Activated CD4-positive, alpha-beta T cell treated with anti-CD3 and anti-CD28 coated beads for 48 hours (primary cell): ENCODE data around the gene HGFAC.

Experiments
- DNase-seq: peaks from one replicate; pipeline ENCODE4 v3.0.0-alpha.2; 2020

Gene HGFAC

GRCh38 chr4:3411676-3412075 is 30.1 kb upstream of the HGFAC start:
- no peak for DNase-seq

GRCh38 chr4:3412257-3413020 is 29.3 kb upstream of the HGFAC start:
- DNase-seq: no peak

GRCh38 chr4:3413217-3413671 is 28.5 kb upstream of the HGFAC start:
- DNase-seq: no peak

- no peak for DNase-seq
These were observed 27.9 kb upstream of the HGFAC start for GRCh38 chr4:3413675-3414420.

GRCh38 chr4:3414421-3415279 is 27.1 kb upstream of the HGFAC start:
- no peak for DNase-seq

GRCh38 chr4:3415471-3416141 is 26.2 kb upstream of the HGFAC start:
- DNase-seq: no peak

- no peak for DNase-seq
These were observed 25.5 kb upstream of the HGFAC start for GRCh38 chr4:3416270-3416669.

- DNase-seq: no peak
These were observed 24.9 kb upstream of the HGFAC start for GRCh38 chr4:3416821-3417221.

GRCh38 chr4:3417448-3417847 is 24.3 kb upstream of the HGFAC start:
- DNase-seq: no peak

- DNase-seq: no peak
These were observed 23.6 kb upstream of the HGFAC start for GRCh38 chr4:3418029-3418762.

- no peak for DNase-seq
These were observed 21.7 kb upstream of the HGFAC start for GRCh38 chr4:3419836-3420605.

GRCh38 chr4:3420606-3420955 is 21.2 kb upstream of the HGFAC start:
- no peak for DNase-seq

GRCh38 chr4:3420956-3421355 is 20.8 kb upstream of the HGFAC start:
- DNase-seq: no peak

- no peak for DNase-seq
These were observed 20.3 kb upstream of the HGFAC start for GRCh38 chr4:3421470-3421869.

GRCh38 chr4:3422241-3422801 is 19.4 kb upstream of the HGFAC start:
- no peak for DNase-seq

GRCh38 chr4:3422808-3423297 is 18.9 kb upstream of the HGFAC start:
- no peak for DNase-seq

- DNase-seq: no peak
These were observed 18.4 kb upstream of the HGFAC start for GRCh38 chr4:3423406-3423805.

- DNase-seq: no peak
These were observed 17.8 kb upstream of the HGFAC start for GRCh38 chr4:3423952-3424351.

GRCh38 chr4:3424522-3425095 is 17.2 kb upstream of the HGFAC start:
- no peak for DNase-seq

GRCh38 chr4:3426465-3427133 is 15.2 kb upstream of the HGFAC start:
- DNase-seq: no peak
